ENCODE results near the gene MPPED2.
A peak's percentile ranks its signal among the peaks of the same experiment; 100 is the strongest.

Gene MPPED2

GRCh38 chr11:30522536-30523243 is 63.5 kb downstream of the MPPED2 start:
- DNase-seq = no peak

- DNase-seq = no peak
These were observed 64.7 kb downstream of the MPPED2 start for GRCh38 chr11:30521297-30522071.

- no peak for DNase-seq
These were observed 73.1 kb downstream of the MPPED2 start for GRCh38 chr11:30513087-30513486.

GRCh38 chr11:30511408-30511807 is 74.7 kb downstream of the MPPED2 start:
- no peak for DNase-seq

- DNase-seq = no peak
These were observed 75.4 kb downstream of the MPPED2 start for GRCh38 chr11:30510750-30511149.

GRCh38 chr11:30509364-30509763 is 76.8 kb downstream of the MPPED2 start:
- no peak for DNase-seq

- no peak for DNase-seq
These were observed 77.6 kb downstream of the MPPED2 start for GRCh38 chr11:30508594-30508993.

GRCh38 chr11:30505603-30506002 is 80.5 kb downstream of the MPPED2 start:
- DNase-seq = no peak

- DNase-seq = no peak
These were observed 81.7 kb downstream of the MPPED2 start for GRCh38 chr11:30504468-30504867.

- DNase-seq = no peak
These were observed 83.0 kb downstream of the MPPED2 start for GRCh38 chr11:30503156-30503555.

GRCh38 chr11:30502305-30502704 is 83.8 kb downstream of the MPPED2 start:
- DNase-seq = no peak

- no peak for DNase-seq
These were observed 84.4 kb downstream of the MPPED2 start for GRCh38 chr11:30501744-30502143.

GRCh38 chr11:30499940-30500339 is 86.2 kb downstream of the MPPED2 start:
- no peak for DNase-seq

GRCh38 chr11:30497600-30497999 is 88.6 kb downstream of the MPPED2 start:
- no peak for DNase-seq

- no peak for DNase-seq
These were observed 89.2 kb downstream of the MPPED2 start for GRCh38 chr11:30496935-30497334.

- no peak for DNase-seq
These were observed 90.7 kb downstream of the MPPED2 start for GRCh38 chr11:30495437-30495836.

- DNase-seq = no peak
These were observed 96.6 kb downstream of the MPPED2 start for GRCh38 chr11:30489511-30489910.

GRCh38 chr11:30489076-30489475 is 97.1 kb downstream of the MPPED2 start:
- DNase-seq = no peak

GRCh38 chr11:30488304-30488998 is 97.7 kb downstream of the MPPED2 start:
- peak; percentile 26 for DNase-seq

- no peak for DNase-seq
These were observed 98.8 kb downstream of the MPPED2 start for GRCh38 chr11:30487200-30487898.

- DNase-seq = no peak
These were observed 100.4 kb downstream of the MPPED2 start for GRCh38 chr11:30485756-30486155.

GRCh38 chr11:30485222-30485621 is 100.9 kb downstream of the MPPED2 start:
- DNase-seq = no peak

- DNase-seq = no peak
These were observed 103.1 kb downstream of the MPPED2 start for GRCh38 chr11:30483056-30483455.

Data from NCI-H1436 (cell line).